CD4-positive, alpha-beta T cell (primary cell): ENCODE data around the gene SHISA9. TPM values are rescaled to one million over a fixed set of nuclear protein-coding genes. Genes with fewer than 3 reads are reported as not detected.

Experiments
- ATAC-seq: fragments of 200-7000 bp; cut with Tn5 transposase; one replicate; pipeline ENCODE4 v1.10.0; 2022; ENCODE audit warnings: mild to moderate bottlenecking; ENCODE audit not compliant: poor library complexity
- CTCF ChIA-PET: fragments of 350-600 bp; sonication (Branson Sonifier 250); formaldehyde crosslinking; loops from one replicate; lab custom pipeline; 2021; ENCODE audit warnings: antibody characterized with exemption, inconsistent platforms; lab: Charles Lee
- POLR2A ChIA-PET: fragments of 350-600 bp; sonication (Branson Sonifier 250); formaldehyde crosslinking; loops from one replicate; lab custom pipeline; 2021; ENCODE audit warnings: antibody characterized with exemption, inconsistent platforms; lab: Charles Lee
- DNase-seq, 14 experiments: peaks; one replicate each; pipeline ENCODE4 v3.0.0-alpha.2; 2013 to 2020; ENCODE audit warnings: mixed read lengths in 2 of 14
- H3K27ac ChIP-seq, 2 donors: one replicate each; pipeline versions ENCODE4 v1.5.1 to v1.7.0; 2013; ENCODE audit warnings: low read length in 2 of 2, low read depth in 1 of 2, mild to moderate bottlenecking in 1 of 2
- H3K27me3 ChIP-seq, 2 experiments: 1 replicate in 1 of 2; 2 replicates in 1 of 2; pipeline versions ENCODE4 v1.6.1 to v1.7.0; 2013; ENCODE audit warnings: low read length in 2 of 2, control low read depth in 1 of 2, mild to moderate bottlenecking in 1 of 2, moderate library complexity in 1 of 2; ENCODE audit not compliant: insufficient read depth in 2 of 2, control insufficient read depth in 1 of 2
- H3K36me3 ChIP-seq: one replicate; pipeline ENCODE4 v1.6.1; 2013; ENCODE audit warnings: low read length, control low read depth; ENCODE audit not compliant: insufficient read depth
- H3K4me1 ChIP-seq: one replicate; pipeline ENCODE4 v1.6.1; 2013; ENCODE audit warnings: low read length, control low read depth; ENCODE audit not compliant: insufficient read depth
- H3K4me3 ChIP-seq: one replicate; pipeline ENCODE4 v1.5.1; 2013; ENCODE audit warnings: mild to moderate bottlenecking, low read length, moderate library complexity
- H3K9me3 ChIP-seq, 2 experiments: 1 replicate in 1 of 2; 2 replicates in 1 of 2; pipeline versions ENCODE4 v1.6.1 to v1.7.0; 2013; ENCODE audit warnings: low read length in 2 of 2, mild to moderate bottlenecking in 2 of 2, control low read depth in 1 of 2, moderate library complexity in 1 of 2; ENCODE audit not compliant: control insufficient read depth in 1 of 2, insufficient read depth in 1 of 2
- H3K27ac Mint-ChIP-seq: one replicate; pipeline ENCODE4 v1.8.0; 2020; ENCODE audit warnings: mixed read lengths
- H3K27me3 Mint-ChIP-seq: one replicate; pipeline ENCODE4 v1.8.0; 2021; ENCODE audit warnings: mixed read lengths
- H3K36me3 Mint-ChIP-seq: one replicate; pipeline ENCODE4 v1.8.0; 2021; ENCODE audit warnings: low read depth, mixed read lengths
- H3K4me1 Mint-ChIP-seq: one replicate; pipeline ENCODE4 v1.8.0; 2021; ENCODE audit warnings: low read depth, mixed read lengths
- H3K4me3 Mint-ChIP-seq: one replicate; pipeline ENCODE4 v1.8.0; 2020; ENCODE audit warnings: mild to moderate bottlenecking, mixed read lengths
- H3K9me3 Mint-ChIP-seq: one replicate; pipeline ENCODE4 v1.8.0; 2020; ENCODE audit warnings: mixed read lengths
- CTCF ChIP-seq: fragments of 200-600 bp; IDR thresholded peaks from one replicate; pipeline ENCODE4 v1.8.0; 2022; ENCODE audit warnings: antibody characterized with exemption, mild to moderate bottlenecking
- intact Hi-C, 2 experiments: fragments of 100-400 bp; cut with DNase I in 1 of 2; cut with micrococcal nuclease in 1 of 2; formaldehyde crosslinking; loops; one replicate each; pipeline versions ENCODE4 v1.15.1 to v1.9.0; 2023 to 2025; cut with DNase I, micrococcal nuclease
- total RNA-seq, 174 experiments: library from RNA in 2 of 174; stranded (reverse) in 2 of 174; gene quantifications; one replicate each; pipeline ENCODE4 v1.2.3 and lab custom pipeline; 2021 to 2026

The SHISA9 gene
- total RNA-seq, 2 experiments from 2014 or later: not detected

GRCh38 chr16:12942861-12943260 is 41.5 kb downstream of the SHISA9 start:
- intact Hi-C loops: no loop called here
- TF ChIP-seq CTCF: no peak
- H3K36me3 ChIP-seq: no peaks in the 10 kb centered on the region
- H3K4me3 ChIP-seq: no peak overlapping the region
- DNase-seq: no peak
- peaks cover 0 to 3% of the 10 kb centered on the region in 2 experiments for H3K9me3 ChIP-seq
- H3K27me3 Mint-ChIP-seq: peaks cover 41% of the 10 kb centered on the region
- peaks cover 8% of the 10 kb centered on the region for H3K9me3 Mint-ChIP-seq
- H3K27ac ChIP-seq: no peak overlapping the region
- POLR2A ChIA-PET: no interaction called here
- H3K27me3 ChIP-seq: peaks cover 0 to 4% of the 10 kb centered on the region in 2 experiments
- no peaks in the 10 kb centered on the region for H3K4me1 Mint-ChIP-seq
- no peaks in the 10 kb centered on the region for H3K36me3 Mint-ChIP-seq
- H3K4me1 ChIP-seq: no peaks in the 10 kb centered on the region
- no peak for ATAC-seq
- H3K4me3 Mint-ChIP-seq: no peak overlapping the region
- CTCF ChIA-PET: no interaction called here
- no peak overlapping the region for H3K27ac Mint-ChIP-seq

- POLR2A ChIA-PET: no interaction called here
- Histone ChIP-seq H3K4me1 (no peaks in the 10 kb centered on the region), H3K27me3 (peaks cover 0 to 2% of the 10 kb centered on the region in 2 experiments), H3K36me3 (no peaks in the 10 kb centered on the region), H3K27ac (no peak overlapping the region), H3K4me3 (no peak overlapping the region), H3K9me3 (peaks cover 0 to 7% of the 10 kb centered on the region in 2 experiments)
- Mint-ChIP-seq H3K9me3 (peaks cover 4% of the 10 kb centered on the region), H3K4me1 (no peaks in the 10 kb centered on the region), H3K27me3 (peaks cover 32% of the 10 kb centered on the region), H3K27ac (no peak overlapping the region), H3K4me3 (no peak overlapping the region), H3K36me3 (no peaks in the 10 kb centered on the region)
- intact Hi-C loops: no loop called here
- no peak for DNase-seq
- no peak for TF ChIP-seq CTCF
- CTCF ChIA-PET: no interaction called here
- ATAC-seq: no peak
These were observed 42.9 kb downstream of the SHISA9 start for GRCh38 chr16:12944300-12944699.

GRCh38 chr16:12951392-12951791 is 50.0 kb downstream of the SHISA9 start:
- Histone ChIP-seq H3K4me1 (no peaks in the 10 kb centered on the region), H3K27me3 (no peaks in the 10 kb centered on the region), H3K9me3 (peaks cover 0 to 9% of the 10 kb centered on the region in 2 experiments), H3K4me3 (no peak overlapping the region), H3K36me3 (no peaks in the 10 kb centered on the region), H3K27ac (no peak overlapping the region)
- TF ChIP-seq CTCF: no peak
- ATAC-seq (no peak), DNase-seq (no peak)
- H3K27me3 Mint-ChIP-seq: peaks cover 32% of the 10 kb centered on the region
- H3K36me3 Mint-ChIP-seq: no peaks in the 10 kb centered on the region
- ChIA-PET POLR2A (no interaction called here), CTCF (no interaction called here)
- no peak overlapping the region for H3K4me3 Mint-ChIP-seq
- intact Hi-C loops: no loop called here
- H3K4me1 Mint-ChIP-seq: no peaks in the 10 kb centered on the region
- H3K27ac Mint-ChIP-seq: no peak overlapping the region
- no peaks in the 10 kb centered on the region for H3K9me3 Mint-ChIP-seq
